Esophagus (tissue), 2 donors: ENCODE data around the gene NCAPD3. TPM values are rescaled to one million over a fixed set of nuclear protein-coding genes. Genes with fewer than 3 reads are reported as not detected.

Experiments
- H3K27ac ChIP-seq, 2 donors: one replicate each; pipeline ENCODE4 v1.5.1; 2013; ENCODE audit warnings: low read depth in 2 of 2, mild to moderate bottlenecking in 2 of 2, inconsistent platforms in 1 of 2, low read length in 1 of 2, moderate library complexity in 1 of 2
- H3K27me3 ChIP-seq, 2 donors: one replicate each; pipeline ENCODE4 v1.6.1; 2013; ENCODE audit warnings: low read length in 2 of 2, control low read depth in 1 of 2, mild to moderate bottlenecking in 1 of 2; ENCODE audit not compliant: insufficient read depth in 2 of 2, control insufficient read depth in 1 of 2
- H3K36me3 ChIP-seq, 2 donors: one replicate each; pipeline ENCODE4 v1.6.1; 2013; ENCODE audit warnings: low read length in 1 of 2; ENCODE audit not compliant: control insufficient read depth in 2 of 2, insufficient read depth in 2 of 2
- H3K4me1 ChIP-seq, 2 donors: one replicate each; pipeline ENCODE4 v1.6.1; 2013; ENCODE audit warnings: low read length in 1 of 2; ENCODE audit not compliant: control insufficient read depth in 2 of 2, insufficient read depth in 2 of 2
- H3K4me3 ChIP-seq, 2 donors: one replicate each; pipeline ENCODE4 v1.5.1; 2013; ENCODE audit warnings: low read length in 2 of 2, mild to moderate bottlenecking in 2 of 2, low read depth in 1 of 2, moderate library complexity in 1 of 2
- H3K9me3 ChIP-seq, 2 donors: one replicate each; pipeline ENCODE4 v1.6.1; 2013; ENCODE audit warnings: mild to moderate bottlenecking in 2 of 2, low read depth in 1 of 2, low read length in 1 of 2, moderate library complexity in 1 of 2; ENCODE audit not compliant: control insufficient read depth in 2 of 2, insufficient read depth in 1 of 2
- WGBS, 2 donors: extraction: QIAGEN DNeasy Blood & Tissue Kit; methylation state at CpG; one replicate each; pipeline ENCODE4 v1.1.7; 2013; 5-methylcytosine and 5-hydroxymethylcytosine counted together
- polyA plus RNA-seq, 2 donors: library from polyadenylated mRNA; stranded (reverse); fragments of 200-250 nt; gene quantifications; one replicate each; pipeline ENCODE4 v1.2.3, GENCODE V29; 2013
- donor health status: healthy with polysubstance abuse.
- donor health status: Bipolar disorder and iron deficiency.

Gene NCAPD3
- polyA plus RNA-seq, 2 donors = 4.7 to 8.9 TPM

DNA sequence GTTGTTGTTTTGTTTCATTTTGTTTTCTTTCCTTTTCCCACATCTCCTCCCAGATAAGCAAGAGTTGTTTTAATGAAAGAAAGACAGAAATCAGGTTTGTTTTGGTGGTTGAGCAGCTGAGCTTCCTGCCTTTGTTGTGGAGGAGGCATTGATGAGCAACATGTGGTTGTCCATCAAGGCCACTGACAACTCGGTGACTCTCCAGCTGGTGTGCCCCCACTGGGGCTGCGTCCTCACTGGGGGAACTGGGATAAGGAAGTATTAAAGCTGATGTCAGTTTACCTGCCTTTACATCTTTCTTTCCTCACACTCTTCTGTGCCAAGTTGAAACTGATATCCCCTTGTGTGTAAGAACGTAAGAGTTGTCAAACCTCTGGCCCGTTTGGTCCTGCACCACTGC, 6.6 kb upstream of the NCAPD3 start:
- WGBS, 2 donors = 69 to 79% methylated on average over 4 of the region's 4 CpGs
- peaks cover 2 to 4% of the 10 kb centered on the region in 2 donors for H3K4me1 ChIP-seq
- H3K27ac ChIP-seq = no peak overlapping the region
- H3K27me3 ChIP-seq = no peaks in the 10 kb centered on the region
- H3K36me3 ChIP-seq = peaks cover 3 to 8% of the 10 kb centered on the region in 2 donors
- no peak overlapping the region for H3K4me3 ChIP-seq
- no peaks in the 10 kb centered on the region for H3K9me3 ChIP-seq

- H3K27me3 ChIP-seq = no peaks in the 10 kb centered on the region
- 70 to 71% methylated on average over 6 of the region's 6 CpGs for WGBS, 2 donors
- no peaks in the 10 kb centered on the region for H3K9me3 ChIP-seq
- peaks cover 2 to 4% of the 10 kb centered on the region in 2 donors for H3K4me1 ChIP-seq
- no peak overlapping the region for H3K4me3 ChIP-seq
- peaks cover 0 to 4% of the 10 kb centered on the region in 2 donors for H3K36me3 ChIP-seq
- no peak overlapping the region for H3K27ac ChIP-seq
These were observed 5.5 kb upstream of the NCAPD3 start for GRCh38 chr11:134229126-134229790.

DNA sequence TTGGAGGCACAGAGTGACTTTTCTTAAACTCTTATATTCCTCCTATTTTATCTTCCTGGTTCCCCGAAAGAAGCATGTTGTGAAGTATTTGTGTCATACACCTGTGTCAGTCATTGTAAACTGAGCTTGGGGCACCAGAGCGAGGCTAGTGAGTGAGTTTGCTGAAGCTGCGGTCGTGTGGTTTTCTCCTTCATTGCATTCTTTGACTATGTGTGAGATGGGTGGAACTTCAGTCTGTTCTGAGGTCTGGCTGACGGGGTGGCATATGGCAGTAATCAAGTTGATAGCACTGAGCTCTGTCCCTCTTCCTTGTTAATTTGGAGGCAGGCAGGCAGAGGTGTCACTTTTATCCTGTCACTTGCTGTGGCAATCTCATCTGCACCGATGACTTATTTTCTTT, 4.9 kb upstream of the NCAPD3 start:
- H3K4me1 ChIP-seq = peaks cover 2 to 4% of the 10 kb centered on the region in 2 donors
- WGBS, 2 donors = 83 to 86% methylated on average over 6 of the region's 6 CpGs

GRCh38 chr11:134226806-134227325, 3.1 kb upstream of the NCAPD3 start:
- no peak overlapping the region for H3K27ac ChIP-seq
- H3K27me3 ChIP-seq = no peaks in the 10 kb centered on the region
- 78 to 90% methylated on average over 5 of the region's 5 CpGs for WGBS, 2 donors
- peaks cover 0 to 2% of the 10 kb centered on the region in 2 donors for H3K36me3 ChIP-seq
- no peaks in the 10 kb centered on the region for H3K9me3 ChIP-seq
- peaks cover 2 to 7% of the 10 kb centered on the region in 2 donors for H3K4me1 ChIP-seq
- H3K4me3 ChIP-seq = no peak overlapping the region

More for the DNA sequence above, 4.9 kb upstream of the NCAPD3 start:
- no peaks in the 10 kb centered on the region for H3K9me3 ChIP-seq
- peaks cover 0 to 4% of the 10 kb centered on the region in 2 donors for H3K36me3 ChIP-seq
- H3K27ac ChIP-seq = no peak overlapping the region
- no peak overlapping the region for H3K4me3 ChIP-seq
- H3K27me3 ChIP-seq = no peaks in the 10 kb centered on the region

DNA sequence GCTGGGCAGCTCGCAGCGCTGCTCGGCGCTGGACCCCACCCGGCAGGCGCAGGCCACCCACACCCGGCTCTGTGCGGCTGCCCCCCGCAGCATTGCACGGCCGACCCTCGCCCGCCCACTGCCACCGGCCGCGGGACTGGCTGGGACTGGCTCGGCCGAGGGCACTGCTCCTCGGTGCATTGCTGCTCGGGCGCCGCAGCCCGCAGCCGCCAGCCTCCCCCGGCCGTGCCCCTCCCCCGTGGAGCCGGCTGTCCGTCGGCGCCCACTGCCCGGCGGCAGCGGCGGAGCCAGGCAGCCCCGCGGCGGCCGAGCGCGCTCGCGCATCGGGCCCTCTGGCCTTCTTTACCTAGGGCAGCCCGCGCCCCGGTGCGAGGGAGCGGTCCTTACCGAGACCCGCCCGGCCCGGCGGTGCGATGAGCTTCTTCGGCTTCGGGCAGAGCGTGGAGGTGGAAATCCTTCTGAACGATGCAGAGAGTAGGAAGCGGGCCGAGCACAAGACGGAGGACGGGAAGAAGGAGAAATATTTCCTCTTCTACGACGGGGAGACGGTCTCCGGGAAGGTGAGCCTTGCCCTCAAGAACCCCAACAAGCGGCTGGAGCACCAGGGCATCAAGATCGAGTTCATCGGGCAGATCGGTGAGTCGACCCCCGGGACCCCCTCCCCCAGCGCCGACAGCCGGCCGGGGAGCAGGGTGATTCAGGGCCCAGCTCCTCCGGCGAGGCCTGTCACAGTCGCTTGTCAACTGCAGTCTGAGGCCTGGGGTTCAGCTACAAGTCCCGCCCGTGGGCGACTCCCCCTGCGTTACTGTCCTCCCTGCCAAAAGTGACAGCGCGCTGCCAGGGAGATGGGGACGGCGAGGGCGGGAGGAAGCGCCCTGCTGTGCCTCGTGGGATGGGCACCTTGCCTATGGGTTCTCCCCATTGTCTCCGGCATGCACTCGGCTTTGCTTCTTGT, 1.2 kb upstream of the NCAPD3 start:
- peaks cover 0 to 4% of the 10 kb centered on the region in 2 donors for H3K4me1 ChIP-seq
- H3K27ac ChIP-seq = peak overlapping the region; percentile 78 to 95
- H3K27me3 ChIP-seq = no peaks in the 10 kb centered on the region
- H3K9me3 ChIP-seq = no peaks in the 10 kb centered on the region
- H3K36me3 ChIP-seq = no peaks in the 10 kb centered on the region
- peak overlapping the region; percentile 92 to 93 for H3K4me3 ChIP-seq
- 1% methylated on average over 68 to 93 of the region's 93 CpGs for WGBS, 2 donors

- Histone ChIP-seq H3K27me3 (no peaks in the 10 kb centered on the region), H3K27ac (no peak overlapping the region), H3K9me3 (no peaks in the 10 kb centered on the region), H3K4me1 (peaks cover 0 to 4% of the 10 kb centered on the region in 2 donors), H3K36me3 (peaks cover 0 to 4% of the 10 kb centered on the region in 2 donors), H3K4me3 (peak overlapping the region; percentile 92 to 93)
- WGBS, 2 donors = 8% methylated on average over 5 of the region's 5 CpGs
These were observed 646 bp downstream of the NCAPD3 start for GRCh38 chr11:134223121-134223520.

DNA sequence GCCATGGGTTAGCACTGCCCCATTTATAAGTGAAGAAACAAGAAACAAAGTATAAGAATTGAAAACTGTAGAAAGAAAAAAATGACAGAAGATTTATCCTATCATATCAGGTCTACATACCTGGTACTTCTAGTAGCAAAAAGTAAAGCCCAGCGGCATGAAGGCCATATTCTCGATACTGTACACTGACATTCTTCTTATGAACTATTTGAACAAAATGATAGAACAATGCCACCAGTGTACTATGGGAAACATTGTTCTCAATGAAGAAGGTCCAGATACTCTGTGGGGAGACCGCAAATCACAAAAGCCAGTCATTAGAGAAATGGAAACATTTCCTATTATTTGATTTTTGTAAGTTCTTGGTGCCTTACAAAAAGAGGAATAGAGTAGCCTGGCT, 7.0 kb downstream of the NCAPD3 start:
- Histone ChIP-seq H3K27ac (no peak overlapping the region), H3K4me1 (no peaks in the 10 kb centered on the region), H3K4me3 (no peak overlapping the region), H3K9me3 (no peaks in the 10 kb centered on the region), H3K27me3 (no peaks in the 10 kb centered on the region), H3K36me3 (peaks cover 0 to 4% of the 10 kb centered on the region in 2 donors)
- WGBS, 2 donors = 96 to 98% methylated on average over 3 of the region's 3 CpGs

GRCh38 chr11:134215836-134216235, 7.9 kb downstream of the NCAPD3 start:
- no peaks in the 10 kb centered on the region for H3K27me3 ChIP-seq
- H3K4me1 ChIP-seq = no peaks in the 10 kb centered on the region
- H3K36me3 ChIP-seq = peaks cover 0 to 4% of the 10 kb centered on the region in 2 donors
- H3K4me3 ChIP-seq = no peak overlapping the region
- 89 to 90% methylated on average over 7 of the region's 7 CpGs for WGBS, 2 donors
- no peaks in the 10 kb centered on the region for H3K9me3 ChIP-seq
- no peak overlapping the region for H3K27ac ChIP-seq

DNA sequence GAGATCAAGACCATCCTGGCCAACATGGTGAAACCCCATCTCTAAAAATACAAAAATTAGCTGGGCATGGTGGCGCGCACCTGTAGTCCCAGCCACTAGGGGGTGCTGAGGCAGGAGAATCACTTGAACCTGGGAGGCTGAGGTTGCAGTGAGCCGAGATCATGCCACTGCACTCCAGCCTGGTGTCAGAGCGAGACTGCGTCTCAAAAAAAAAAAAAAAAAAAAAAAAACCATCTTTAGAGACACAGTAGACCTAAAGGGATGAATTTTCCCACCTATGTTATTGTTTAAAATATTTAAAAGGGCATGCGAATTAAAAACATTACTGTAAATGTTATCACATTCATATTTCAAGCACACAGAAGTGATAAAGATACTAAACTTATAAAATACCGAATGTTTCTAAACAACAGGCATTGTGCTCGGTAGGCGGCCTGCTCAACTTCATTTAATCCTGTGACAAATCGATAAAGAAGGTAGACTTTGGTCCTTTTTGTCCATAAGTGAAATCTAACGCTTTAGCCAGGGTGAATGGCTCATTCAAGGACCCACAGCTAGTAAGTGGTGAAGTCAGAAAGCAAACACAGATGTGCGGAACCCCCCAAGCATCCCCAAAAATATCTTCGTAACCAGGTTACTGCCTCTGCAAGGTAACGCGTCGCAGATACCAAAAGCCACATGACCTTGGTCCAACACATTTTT, 16.1 kb downstream of the NCAPD3 start:
- H3K27me3 ChIP-seq = no peaks in the 10 kb centered on the region
- no peak overlapping the region for H3K27ac ChIP-seq
- no peaks in the 10 kb centered on the region for H3K9me3 ChIP-seq
- H3K4me3 ChIP-seq = no peak overlapping the region
- WGBS, 2 donors = 86 to 91% methylated on average over 16 of the region's 16 CpGs
- H3K4me1 ChIP-seq = peaks cover 0 to 2% of the 10 kb centered on the region in 2 donors
- H3K36me3 ChIP-seq = peaks cover 0 to 3% of the 10 kb centered on the region in 2 donors
